AG09309 (cell line): Measurements from ENCODE around the gene PLP2.

ENCODE experiments used
- DNase-seq: peaks from one replicate; pipeline ENCODE4 v3.0.0-alpha.2; 2010; ENCODE audit warnings: low read depth
- H3K4me3 ChIP-seq: 2 replicates; pipeline ENCODE4 v1.5.1; 2011; ENCODE audit warnings: mild to moderate bottlenecking, low read depth, low read length, moderate library complexity; ENCODE audit not compliant: control insufficient read depth
- TF ChIP-seq, protein P1 (sequence below): IDR thresholded peaks from 2 replicates; pipeline ENCODE4 v1.5.1; 2011; ENCODE audit warnings: mild to moderate bottlenecking, low read depth, low read length, inconsistent platforms; ENCODE audit not compliant: insufficient read depth, control insufficient read depth; ENCODE audit errors: missing control alignments

PLP2 gene

DNA sequence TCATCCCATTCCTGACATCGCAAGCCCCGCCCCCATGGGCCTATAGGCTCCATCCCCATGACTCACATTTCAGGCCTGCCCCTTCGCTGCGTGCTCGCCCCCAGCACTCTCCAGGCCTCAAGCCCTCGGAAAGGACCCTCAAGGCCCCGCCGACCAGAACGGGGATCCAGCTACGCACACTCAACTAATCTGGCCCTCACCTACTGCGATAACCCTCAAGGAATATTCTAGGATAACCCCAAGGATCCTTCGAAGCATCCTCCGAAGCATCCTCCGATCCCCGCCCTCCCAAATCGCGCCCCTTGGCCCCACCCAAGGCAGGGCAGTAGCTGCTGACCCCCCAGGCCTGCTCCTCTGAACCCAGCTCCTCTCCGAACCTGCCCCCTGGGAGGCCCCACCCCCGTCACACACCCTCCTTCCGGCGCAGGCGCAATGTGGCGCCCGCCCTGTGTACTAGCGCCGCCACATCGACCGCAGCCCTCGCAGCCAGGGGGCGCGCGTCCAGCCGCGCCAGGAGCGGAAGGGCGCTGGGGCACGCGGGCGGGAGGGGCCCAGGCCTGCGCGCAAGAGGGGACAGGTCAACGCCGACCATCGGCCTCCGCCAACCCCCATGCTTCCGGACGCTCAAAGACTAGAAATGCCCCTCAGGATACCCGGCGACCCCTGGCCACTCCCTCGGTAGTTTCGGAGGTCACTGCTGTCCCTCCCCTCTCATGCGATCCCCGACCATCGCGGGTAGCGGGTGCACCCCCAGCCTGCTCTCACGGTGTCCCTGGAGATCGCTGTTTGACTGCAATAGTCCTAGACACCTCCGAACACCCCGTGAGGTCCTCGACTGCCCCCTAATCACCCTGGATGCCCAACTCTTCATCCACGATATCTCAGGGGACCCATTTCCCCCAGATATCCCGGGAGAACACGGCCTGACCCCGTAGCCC, 15.5 kb upstream of the PLP2 start:
- TF ChIP-seq, protein P1, sequence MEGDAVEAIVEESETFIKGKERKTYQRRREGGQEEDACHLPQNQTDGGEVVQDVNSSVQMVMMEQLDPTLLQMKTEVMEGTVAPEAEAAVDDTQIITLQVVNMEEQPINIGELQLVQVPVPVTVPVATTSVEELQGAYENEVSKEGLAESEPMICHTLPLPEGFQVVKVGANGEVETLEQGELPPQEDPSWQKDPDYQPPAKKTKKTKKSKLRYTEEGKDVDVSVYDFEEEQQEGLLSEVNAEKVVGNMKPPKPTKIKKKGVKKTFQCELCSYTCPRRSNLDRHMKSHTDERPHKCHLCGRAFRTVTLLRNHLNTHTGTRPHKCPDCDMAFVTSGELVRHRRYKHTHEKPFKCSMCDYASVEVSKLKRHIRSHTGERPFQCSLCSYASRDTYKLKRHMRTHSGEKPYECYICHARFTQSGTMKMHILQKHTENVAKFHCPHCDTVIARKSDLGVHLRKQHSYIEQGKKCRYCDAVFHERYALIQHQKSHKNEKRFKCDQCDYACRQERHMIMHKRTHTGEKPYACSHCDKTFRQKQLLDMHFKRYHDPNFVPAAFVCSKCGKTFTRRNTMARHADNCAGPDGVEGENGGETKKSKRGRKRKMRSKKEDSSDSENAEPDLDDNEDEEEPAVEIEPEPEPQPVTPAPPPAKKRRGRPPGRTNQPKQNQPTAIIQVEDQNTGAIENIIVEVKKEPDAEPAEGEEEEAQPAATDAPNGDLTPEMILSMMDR = peak; percentile 54
- DNase-seq = no peak
- H3K4me3 ChIP-seq = peak overlapping the region; percentile 47

DNA sequence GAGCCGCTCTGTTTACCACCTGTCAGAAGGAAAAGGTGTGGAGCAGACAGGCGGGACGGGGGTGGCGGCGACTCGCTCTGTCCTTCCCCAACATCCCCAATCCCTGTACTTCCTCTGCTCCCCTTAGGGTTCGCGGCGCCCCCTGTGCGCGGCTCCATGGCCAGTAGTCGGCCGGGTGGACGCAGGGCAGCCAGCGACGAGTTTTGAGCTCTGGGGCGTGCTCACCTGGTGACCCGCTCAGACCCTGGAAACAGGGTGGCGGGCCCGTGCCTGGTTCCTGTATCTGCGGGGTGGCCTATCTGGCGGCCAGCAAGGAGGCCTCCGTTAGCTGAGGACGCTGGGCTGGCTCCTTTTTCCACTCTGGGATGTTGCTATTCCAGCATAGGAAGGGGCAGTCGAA, 14.5 kb upstream of the PLP2 start:
- TF ChIP-seq, protein P1 = no peak
- no peak overlapping the region for H3K4me3 ChIP-seq
- DNase-seq = no peak

DNA sequence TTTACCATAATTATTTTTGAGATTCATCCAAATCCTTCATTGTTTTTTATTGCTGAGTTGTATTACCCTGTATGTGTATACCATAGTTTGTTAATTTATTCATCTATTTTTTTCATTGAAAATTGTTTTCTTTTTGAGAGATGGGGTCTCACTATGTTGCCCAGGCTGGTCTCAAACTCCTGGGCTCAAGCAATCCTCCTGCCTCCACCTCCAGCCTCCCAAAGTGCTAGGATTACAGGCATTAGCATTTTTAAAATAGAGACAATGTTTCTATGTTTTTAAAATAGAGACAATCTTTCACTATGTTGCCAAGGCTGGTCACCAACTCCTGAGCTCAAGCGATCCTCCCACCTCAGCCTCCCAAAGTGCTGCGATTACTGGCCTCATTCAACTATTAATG, 10.8 kb upstream of the PLP2 start:
- DNase-seq = no peak
- no peak overlapping the region for H3K4me3 ChIP-seq
- TF ChIP-seq, protein P1 = no peak

DNA sequence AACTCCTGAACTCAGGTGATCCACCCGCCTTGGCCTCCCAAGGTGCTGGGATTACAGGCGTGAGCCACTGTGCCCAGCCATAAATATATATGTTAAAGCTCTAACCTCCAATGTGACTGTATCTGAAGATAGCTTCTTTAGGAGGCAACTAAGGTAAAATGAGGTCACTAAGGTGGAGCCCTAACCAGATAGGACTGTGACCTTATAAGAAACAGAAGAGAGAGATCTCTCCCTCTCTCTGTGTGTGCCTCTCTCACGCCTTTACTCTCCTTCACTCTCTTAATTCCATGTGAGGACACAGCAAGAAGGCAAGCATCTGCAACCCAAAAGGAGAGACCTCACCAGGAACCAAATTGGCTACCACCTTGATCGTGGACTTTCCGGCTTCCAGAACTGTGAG, 10.1 kb upstream of the PLP2 start:
- no peak for DNase-seq
- no peak overlapping the region for H3K4me3 ChIP-seq
- TF ChIP-seq, protein P1 = no peak

DNA sequence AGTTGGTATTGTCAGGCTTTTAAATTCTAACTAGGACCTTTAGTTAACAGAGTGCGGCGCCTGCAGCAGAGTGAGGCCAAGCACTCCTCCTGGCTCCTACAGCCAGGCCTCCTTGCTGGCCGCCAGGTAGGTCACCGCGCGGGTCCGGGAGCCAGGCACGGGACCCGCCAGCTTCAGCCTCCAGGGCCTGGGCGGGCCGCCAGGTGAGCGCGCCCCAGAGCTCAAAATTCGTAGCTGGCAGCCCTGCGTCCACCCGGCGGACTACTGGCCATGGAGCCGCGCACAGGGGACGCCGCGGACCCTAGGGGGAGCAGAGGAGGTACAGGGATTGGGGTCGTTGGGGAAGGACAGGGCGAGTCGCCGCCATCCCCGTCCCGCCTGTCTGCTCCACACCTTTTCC, 9.1 kb upstream of the PLP2 start, which contains the start of gene MAGIX:
Gene MAGIX (plus strand): TSS at position 139 of the 400 bp plus-strand sequence. CDS start 132 bp downstream, at position 271.
- TF ChIP-seq, protein P1 = no peak
- DNase-seq = no peak
- peak within 1 kb of the TSS; percentile 40 for H3K4me3 ChIP-seq

DNA sequence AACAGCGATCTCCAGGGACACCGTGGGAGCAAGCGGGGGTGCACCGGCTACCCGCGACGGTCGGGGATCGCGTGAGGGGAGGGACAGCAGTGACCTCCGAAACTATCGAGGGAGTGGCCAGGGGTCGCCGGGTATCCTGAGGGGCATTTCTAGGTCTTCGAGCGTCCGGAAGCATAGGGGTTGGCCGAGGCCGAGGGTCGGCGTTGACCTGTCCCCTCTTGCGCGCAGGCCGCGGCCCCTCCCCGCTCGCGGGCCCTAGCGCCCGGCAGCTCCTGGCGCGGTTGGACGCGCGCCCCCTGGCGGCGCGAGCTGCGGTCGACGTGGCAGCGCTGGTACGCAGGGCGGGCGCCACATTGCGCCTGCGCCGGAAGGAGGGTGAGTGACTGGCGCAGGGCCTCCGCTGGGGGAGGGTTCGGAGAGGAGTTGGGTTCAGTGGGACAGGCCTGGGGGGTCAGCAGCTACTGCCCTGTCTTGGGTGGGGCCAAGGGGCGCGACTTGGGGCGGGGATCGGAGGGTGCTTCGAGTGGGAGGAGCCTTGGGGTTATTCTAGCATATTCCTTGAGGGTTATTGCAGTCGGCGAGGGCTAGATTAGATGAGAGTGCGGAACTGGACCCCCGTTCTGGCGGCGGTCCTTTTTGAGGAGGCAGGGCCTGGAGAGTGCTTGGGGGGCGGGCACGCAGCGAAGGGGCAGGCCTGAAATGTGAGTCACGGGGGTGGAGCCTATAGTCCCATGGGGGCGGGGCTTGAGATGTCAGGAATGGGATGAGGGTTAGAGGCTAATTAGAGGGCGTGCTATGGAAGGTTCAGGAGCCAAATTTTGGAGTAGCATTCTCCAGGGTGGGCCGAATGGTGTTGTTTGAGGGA, 7.9 kb upstream of the PLP2 start:
- TF ChIP-seq, protein P1 = peak; percentile 26

More for the DNA sequence above, 7.9 kb upstream of the PLP2 start:
- DNase-seq = no peak
- peak overlapping the region; percentile 40 for H3K4me3 ChIP-seq
